HG02678 (cell line): ENCODE data around the gene KRTAP10-1.

Experiments
- ATAC-seq: cut with Tn5 transposase; IDR thresholded peaks from one replicate; pipeline ENCODE4 v1.9.1; 2021; ENCODE audit warnings: mild to moderate bottlenecking, moderate library complexity; ENCODE audit not compliant: unreplicated experiment

Gene KRTAP10-1

GRCh38 chr21:44529503-44530125 is 10.4 kb downstream of the KRTAP10-1 start:
- no peak for ATAC-seq

- no peak for ATAC-seq
Measured at GRCh38 chr21:44529011-44529421, 11.0 kb downstream of the KRTAP10-1 start.

- ATAC-seq = no peak
Measured at GRCh38 chr21:44528634-44528995, 11.4 kb downstream of the KRTAP10-1 start.

DNA sequence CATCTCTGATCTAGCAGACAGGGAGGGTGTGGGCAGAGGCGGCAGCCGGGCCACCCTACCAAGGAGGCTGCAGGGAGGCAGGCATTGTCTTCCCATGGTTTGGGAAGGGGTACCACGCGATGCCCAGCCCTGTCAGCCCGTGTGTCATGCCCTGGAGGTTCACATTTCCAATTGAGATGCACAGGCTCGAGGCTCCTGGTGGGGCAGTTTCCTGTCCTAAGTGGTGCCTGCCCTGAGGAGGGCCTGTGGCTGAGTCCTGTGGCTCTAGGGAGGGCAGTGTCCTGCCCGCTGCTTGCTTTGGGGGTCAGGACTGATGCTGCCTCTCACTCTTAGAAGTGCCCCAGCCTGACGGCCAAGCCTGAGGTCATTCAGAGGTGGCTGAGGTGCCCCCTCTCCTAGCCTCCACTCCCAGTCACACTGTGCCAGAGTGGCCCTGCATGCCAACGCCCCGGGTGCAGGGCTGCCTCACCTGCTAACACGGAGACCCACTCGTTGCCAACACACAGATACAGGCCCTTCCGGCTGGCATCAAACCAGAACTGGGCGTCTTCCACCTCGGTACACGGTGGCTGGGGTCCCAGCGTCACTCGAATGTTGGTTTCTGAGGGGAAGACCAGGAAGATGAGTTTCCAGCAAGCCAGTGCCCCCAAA is 11.9 kb downstream of the KRTAP10-1 start:
- ATAC-seq = no peak

GRCh38 chr21:44527156-44527982 is 12.6 kb downstream of the KRTAP10-1 start:
- ATAC-seq = no peak

GRCh38 chr21:44526096-44526997 is 13.6 kb downstream of the KRTAP10-1 start:
- ATAC-seq = no peak

- ATAC-seq = no peak
Measured at GRCh38 chr21:44525391-44526095, 14.5 kb downstream of the KRTAP10-1 start.

- ATAC-seq = no peak
Measured at GRCh38 chr21:44524414-44525371, 15.3 kb downstream of the KRTAP10-1 start.

- no peak for ATAC-seq
Measured at GRCh38 chr21:44523567-44524413, 16.2 kb downstream of the KRTAP10-1 start.

GRCh38 chr21:44522753-44523204 is 17.2 kb downstream of the KRTAP10-1 start:
- ATAC-seq = no peak

GRCh38 chr21:44521928-44522752 is 17.9 kb downstream of the KRTAP10-1 start:
- no peak for ATAC-seq

DNA sequence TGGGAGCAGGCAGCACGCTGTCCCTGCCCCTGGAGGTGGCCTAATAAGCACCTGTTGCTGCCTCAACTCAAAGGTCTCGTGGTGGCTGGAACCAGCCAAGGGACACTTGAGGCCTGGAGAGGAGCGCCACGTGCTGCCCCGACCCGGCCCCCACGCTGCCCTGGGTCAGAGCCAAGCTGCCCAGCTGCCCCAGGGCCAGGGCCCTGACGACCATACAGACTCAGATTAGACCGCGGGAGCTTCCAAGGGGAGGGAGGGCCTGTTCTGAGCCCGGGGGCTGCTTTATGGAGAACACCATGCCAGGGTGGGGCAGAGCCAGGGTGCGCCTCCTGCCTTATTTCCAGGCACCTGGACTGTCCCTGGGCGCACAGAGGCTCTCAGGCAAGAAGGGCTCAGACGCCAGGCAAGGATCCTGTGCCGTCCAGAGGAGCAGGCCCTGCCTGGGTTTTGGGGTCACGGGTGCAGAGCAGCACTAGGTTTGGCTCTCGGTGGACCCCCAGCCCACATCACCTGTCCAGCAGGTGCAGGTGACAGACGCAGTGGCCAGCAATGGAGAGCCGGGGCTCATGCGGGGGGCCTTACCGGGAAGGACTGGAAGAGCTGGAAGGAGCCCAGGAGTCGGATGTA is 18.6 kb downstream of the KRTAP10-1 start:
- ATAC-seq = no peak

DNA sequence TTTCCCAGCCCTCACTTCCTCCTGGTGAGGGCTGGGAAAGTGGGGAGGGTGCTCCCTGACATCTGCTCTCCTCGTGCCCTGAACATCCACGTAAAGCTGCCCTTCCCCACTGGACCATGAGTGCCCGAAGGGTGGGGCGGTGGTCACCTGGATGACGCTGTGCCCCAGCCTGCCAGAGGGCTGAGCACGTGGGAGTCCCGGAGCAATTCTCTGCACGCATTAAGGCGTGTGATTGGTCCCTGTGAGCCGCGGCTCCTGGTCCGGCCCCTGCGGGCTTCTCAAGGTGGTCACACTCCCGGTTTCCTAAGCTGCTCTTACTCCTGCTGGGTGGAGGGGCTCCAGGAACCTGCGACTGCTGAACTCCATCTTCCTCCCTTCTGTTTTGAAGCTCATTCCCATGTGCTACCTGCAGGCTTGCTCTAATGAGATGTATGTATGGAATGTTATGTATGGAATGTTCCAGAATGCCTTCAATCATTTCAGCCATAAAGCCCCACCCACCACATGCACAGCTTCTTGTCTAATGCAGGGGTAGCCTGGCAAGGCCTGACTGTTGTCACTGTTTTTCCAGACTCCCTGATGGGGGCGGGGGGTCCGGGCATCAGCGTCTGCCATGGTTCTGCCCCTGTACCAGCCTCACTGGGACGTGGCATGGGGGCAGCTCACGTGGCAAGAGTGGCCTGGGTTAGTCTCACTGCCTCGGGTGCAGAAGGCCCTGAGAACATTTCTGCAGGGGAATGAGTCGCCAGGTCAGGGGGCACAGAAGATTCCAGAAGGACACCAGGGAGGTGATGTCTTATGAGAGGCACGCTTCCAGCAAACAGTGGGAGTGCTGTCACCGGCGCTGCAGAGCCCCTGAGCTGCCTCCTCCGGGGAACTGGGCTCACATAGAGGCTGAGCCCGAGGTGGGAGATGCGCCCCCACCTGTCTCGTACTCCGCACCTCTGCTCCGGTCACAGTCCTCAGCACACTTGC is 19.4 kb downstream of the KRTAP10-1 start:
- ATAC-seq = no peak

DNA sequence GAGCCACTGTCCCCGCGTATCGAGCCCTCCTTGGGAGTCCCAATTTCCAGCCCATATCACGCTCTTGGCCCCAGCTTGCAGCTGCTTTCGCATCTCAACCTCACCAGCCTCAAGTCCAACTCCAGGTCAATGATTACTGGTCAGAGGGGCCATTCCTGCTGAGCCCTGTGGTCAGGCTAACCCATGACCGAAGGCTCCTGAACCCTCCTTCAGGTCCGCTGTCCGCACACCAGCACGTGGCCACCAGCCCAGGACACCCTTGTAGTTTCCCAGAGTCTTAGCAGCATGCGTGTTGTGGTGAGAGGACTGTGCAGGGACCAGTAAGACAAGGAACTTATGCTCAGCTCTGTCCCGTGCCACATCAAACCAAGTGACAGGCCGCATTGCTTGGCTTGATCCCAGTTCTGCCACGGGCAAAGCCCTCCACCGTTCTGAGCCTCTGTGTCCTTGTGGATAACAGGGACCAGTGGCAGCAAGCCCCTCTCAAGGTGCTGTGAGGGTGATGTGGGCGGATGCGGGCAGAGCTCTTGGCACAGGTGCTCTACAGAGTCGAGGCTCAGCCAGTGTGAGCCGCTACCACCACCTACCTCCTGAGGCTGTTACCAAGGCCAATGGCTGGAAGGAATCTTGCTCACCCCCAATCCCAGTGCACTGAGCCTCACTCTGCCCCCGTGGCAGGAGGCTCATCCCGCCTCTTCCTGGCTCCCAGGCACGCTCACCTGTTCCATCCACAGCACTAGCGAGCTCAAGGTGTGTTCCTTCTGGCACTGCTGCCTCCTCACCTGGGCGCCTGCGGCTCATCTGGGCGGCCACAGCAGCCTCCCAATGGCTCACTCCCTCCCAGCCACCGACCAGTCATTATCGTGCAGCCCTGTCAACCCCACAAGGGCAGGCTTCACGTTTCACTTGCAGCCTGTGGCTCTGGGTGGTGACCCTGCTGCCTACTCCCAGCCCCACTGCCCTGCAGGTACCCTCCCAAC is 20.4 kb downstream of the KRTAP10-1 start:
- ATAC-seq = no peak

DNA sequence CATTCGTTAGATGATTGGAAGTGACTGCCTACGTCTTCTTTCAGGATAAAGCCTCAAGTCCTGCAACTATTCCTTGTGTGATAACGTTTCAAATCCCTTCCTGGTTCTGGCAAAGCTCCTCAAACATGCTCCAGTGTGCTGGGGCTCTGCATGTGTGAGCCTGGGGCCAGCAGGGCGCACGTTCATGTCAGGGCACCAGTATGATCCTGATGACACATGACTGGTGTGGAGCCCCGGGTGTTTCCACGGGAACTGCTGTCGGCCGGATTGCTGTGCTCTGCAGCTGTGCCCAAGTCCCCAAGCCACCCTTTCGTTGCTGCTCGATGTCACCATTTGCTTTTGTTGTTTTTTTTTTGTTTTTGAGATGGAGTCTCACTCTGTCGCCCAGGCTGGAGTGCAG is 21.3 kb downstream of the KRTAP10-1 start:
- ATAC-seq = no peak
